HG03354 (cell line): ENCODE data around the gene SMG6.
"Not testable (repeated sequence)": the region's sequence is repeated elsewhere in the genome, so short reads cannot be mapped to it uniquely, and the experiment has no call there.

Source experiments
- ATAC-seq: cut with Tn5 transposase; IDR thresholded peaks from one replicate; pipeline ENCODE4 v1.9.1; 2021; ENCODE audit warnings: mild to moderate bottlenecking; ENCODE audit not compliant: unreplicated experiment, poor library complexity, severe bottlenecking

SMG6 gene

DNA sequence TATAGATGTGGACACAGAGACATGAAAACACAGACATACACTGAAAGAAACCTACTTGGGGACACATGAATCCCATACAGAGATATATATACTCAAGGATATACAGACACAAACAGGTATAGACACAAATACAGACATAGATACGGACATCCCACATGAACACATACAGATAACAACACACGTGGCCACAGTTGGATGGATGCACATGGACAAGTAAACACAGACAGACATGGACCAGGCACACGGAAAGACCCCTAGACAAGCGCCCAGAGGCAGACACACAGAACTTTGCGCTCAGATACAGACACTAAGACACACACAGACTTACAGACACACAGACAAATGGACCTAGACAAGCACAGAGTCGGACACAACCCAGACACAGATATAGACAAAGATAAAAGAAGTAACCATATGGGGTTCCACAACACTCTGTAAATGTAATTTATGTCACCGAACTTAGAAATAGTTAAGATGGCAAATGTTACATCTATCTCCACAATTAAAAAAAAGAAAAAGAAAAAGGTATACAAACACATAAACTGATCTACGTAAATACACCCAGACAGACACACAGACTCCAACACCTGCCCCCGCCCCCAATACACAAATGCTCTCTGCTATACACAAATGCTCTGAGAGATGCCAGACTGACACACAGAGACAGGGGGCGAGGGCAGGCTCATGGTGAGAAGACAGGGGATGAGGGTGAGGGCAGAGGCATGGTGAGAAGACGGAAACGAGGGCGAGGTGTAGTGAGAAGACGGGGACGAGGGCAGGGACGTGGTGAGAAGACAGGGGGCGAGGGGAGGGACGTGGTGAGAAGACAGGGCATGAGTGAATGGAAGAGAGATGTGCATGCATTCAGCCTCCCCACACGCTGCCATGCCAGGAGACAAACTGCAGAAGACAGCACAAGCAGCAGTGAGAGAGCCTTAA is 118.3 kb downstream of the SMG6 start:
- no peak for ATAC-seq

DNA sequence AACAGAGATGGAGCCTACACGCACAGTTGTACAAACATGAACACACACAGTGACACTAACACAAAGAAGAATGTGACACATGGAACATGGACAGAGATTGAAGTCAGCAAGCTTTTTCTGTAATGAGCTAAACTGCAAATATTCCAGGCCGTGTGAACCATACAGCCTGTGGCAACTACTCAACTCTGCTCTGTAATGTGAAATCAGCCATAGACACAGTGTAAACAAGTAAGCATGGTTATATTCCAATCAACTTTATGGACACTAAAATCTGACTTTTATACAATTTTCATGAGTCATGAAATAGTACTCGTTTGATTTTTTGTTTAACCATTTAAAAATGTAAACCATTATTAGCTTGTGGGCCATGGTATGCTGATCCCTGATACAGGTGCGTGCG is 120.2 kb downstream of the SMG6 start:
- ATAC-seq, result no peak

DNA sequence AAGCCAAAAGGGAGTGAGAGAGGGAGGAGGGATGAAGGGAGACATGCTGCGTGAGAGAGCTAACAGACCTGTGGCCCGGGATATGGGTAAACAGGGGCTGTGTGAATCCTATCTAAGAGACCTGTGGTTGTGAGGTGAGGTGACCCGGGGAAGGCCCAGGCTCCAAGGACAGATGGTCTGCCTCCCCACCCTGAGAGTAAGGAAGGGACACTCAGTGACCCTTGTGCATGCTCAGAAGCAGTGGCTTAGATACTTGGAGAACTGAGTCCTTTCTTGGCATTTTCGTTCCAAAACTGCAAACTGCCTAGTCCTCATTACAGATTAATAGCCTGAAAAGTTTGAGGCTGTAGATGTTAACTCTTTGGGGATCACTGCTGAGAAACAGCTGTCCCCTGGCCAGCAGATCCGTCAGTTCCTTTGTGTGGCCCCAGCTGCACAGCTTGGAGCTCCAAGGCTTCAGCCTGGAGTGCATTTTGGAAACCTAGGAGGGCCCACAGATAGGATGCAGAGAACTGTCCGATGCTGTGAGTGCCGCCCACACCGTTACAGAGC is 121.6 kb downstream of the SMG6 start:
- no peak for ATAC-seq

DNA sequence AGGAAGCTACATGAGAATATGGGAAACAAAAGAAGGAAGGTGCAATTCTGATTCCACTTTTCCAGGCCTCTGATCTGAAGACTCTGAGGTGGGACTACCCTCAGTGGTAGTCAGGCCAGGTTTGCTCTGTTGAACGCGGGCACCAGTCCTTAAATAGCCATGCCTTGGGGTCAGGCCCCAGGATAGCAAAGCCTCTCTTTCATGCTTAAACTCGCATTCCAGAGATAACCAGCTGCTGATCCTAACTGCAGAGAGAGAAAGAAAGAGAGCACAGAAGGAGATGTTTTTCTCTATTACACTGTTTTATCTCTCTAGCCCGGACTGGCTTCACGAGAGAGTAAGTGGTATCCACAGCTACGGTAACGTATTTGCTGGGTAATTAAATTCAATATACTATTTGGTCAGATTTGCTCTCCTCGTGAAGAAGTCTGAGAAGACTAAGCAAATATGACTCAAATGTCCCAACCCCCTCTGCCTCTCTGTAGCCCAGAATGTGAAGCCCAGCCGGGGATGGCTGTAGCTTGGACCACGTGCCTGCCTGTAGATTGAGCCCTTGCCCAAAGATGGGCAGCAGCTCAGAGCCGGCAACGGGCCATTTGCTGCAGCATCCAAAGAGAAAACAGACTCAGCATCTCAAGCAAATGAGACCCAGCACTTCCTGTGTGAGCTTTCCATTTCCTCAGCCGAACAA is 122.2 kb downstream of the SMG6 start:
- no peak for ATAC-seq

DNA sequence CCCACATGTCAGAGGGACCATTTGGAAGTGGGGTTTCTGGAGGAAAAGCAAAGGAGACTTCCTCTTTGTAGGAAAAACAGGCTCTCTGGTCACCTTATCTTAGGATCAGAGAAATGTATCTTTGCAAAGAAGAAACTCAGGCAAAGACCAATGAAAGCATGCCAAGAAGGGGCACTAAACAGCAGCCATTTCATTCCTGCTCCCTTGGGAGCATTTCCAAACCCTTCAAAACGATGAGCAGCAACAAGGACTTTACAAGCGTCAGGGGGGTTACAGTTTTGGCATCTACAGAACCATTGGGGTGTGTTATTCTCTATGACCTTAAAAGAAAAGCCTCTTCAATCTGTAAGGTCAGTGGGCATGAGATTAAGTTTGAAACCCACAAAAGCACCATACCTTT is 122.8 kb downstream of the SMG6 start:
- no peak for ATAC-seq

DNA sequence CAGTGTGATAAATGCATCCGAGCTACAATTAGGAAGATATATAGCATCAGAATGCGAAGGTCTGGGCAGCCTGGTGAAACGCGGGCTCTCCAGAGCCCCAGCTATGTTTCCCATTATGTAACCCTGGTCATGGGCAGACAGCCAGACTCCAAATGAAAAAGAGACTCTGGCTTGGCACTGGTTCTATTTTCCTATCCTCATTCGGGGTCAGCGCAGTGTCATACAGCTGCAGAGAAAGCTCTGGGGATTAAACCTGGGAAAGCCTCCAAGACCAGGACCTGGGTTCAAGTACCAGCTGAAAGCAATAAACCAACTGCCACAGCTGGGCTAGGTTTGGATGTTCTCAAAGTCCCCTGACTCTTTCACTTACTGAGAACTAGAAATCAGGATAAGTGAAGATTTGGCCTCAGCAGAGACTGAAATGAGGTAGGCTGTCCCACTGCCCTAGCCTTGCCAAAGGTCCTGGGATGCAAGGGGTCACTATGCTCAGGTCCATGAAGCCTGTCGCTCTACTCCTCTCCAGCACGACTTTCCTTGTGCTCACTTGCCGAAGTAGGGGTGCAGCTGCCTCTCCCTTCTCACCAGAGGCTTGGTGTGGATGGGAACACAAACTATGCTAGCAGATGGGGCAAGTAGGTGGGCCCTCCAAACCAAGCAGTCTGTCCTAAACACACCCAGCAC is 123.8 kb downstream of the SMG6 start:
- ATAC-seq, result no peak

DNA sequence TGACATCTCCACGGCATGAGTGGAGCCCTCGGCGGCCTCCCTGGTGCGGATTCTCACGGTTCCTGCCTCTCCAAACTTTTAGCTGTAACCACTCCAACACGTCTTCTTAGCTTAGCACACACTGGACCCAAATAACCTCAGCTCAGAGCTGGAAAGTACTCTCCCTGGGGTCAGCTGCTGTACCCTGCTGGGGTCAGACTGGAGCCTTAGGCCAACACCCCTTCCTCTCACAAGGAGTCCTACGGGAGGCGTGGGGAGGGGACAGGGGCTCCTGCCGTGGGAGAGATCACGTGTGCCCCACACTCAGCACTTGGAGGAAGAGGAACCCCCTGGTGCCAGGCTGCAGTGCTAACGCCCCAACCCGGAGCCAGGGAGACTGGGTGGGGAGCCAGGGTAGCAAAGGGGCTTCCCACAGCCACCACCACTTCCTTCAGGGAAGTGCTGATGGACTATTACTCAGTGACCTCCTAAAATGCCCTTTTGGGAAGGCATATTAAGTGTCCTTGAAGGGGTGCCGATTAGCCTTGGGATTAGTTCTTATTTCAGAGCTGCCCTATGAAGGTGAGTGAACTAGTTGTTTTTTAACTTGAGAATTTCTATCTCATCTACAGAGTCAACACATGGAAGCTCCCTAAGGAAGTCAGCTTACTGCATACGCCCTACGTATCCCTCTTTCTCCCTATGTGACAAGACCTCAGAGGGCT is 124.6 kb downstream of the SMG6 start:
- ATAC-seq, result no peak

DNA sequence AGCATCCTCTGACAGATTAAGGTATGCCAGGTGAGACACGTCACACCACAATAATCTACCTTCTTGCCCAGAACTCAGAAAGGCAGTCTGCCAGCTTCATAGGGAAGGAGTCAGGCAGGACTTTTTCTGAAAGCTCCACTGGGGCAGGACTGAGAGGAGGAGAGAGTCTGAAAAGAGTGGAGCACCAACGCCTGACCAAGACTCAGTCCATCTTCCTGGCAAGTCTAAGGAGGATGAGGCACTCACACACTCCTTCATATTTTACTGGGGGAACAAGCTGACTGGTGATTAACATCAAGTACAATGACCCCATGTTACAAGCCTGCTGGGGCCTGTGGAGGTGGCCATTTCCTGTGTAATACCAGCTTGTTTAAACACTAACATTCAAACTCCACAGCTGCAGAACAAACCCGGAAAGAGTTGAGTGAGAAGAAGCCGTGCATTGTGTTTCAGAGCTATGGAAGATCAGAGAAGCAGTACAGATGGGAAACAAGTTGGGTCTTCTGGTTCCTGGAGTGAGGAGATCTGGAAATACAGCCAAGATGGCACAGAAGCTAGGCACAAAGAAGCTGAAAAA is 126.3 kb downstream of the SMG6 start:
- no peak for ATAC-seq

DNA sequence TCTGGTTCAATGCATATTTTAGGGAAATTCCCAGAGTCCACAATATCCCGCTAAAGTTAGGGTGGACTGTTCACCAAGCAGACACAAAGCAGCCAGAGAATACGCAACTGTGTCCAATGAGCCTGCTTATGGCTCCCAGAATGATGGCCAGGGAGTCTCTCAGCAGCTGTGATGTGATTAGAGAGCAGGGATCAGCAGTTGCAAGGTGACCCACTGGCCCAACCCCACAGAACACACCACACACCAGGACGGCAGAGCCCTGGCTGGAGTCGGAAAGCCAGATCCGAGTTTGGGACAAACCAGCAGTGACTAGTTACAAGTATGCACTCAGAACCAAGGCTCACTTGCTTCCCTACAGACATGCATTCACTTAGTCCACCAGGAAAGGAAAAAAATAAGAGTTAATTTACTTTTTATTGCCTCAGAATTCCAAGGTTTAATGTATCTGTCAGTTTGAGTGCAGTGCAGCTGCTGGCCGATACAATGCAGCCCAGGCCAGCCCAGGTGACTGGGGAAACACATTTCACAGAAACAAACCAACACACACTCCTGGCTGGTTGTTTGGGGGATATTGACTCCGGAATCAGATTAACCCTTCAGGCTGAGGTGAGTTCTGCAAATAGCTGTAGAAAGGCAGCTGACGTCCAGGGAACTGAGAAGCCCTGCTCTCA is 127.0 kb downstream of the SMG6 start:
- ATAC-seq, result no peak

DNA sequence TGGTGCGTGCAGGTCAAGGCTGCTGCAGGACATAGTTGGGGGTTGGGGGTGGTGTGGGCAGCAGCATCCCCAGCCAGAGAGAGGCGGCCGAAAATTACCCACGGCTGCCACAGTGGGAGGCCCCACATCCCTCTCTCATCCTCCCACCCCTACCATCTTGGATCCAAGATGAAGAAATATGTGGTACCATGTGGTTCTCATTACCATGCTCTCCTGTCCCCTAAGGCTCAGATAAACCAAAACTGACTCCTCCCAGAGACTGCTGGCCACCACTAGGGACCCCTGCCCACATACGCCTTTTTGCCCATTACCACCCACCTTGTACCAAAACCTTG is 128.3 kb downstream of the SMG6 start:
- ATAC-seq, result no peak

DNA sequence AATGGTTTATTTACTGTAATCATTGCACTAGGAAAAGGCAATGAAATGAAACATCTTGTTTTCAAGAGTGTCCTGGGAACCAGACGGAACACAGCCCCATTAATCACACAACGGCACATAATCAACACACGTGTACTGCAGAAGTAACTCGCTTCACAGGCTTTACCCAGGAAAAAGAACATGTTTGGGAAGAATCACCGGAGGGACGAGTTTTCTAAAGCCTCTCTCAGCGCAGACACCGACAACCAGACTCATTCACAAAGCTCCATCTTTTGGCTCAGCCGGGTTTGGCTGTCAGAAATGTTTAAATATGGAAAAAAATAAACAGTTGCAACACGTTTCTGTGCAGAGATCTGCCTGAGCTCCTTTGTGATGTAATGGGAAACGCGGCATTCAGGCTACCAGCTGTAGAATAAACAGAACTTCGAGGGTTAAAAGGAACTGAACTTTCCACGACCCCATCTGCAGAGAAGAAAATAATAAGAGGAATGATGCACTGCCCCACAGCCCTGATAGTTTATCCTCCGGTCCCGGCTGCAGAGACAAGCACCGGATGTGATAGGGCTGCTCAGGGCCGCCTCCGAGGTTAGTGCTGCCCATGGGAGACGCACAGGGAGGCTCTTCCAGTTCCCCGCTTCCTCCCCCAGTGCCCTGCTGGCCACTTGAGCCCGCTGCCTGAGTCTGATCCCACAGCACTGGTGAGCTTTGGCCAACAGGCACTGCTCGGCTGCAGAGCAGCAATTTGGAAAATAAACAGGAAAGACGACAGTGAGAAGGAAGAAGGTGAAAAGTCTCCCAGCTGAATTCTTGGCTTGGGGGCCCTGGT is 128.9 kb downstream of the SMG6 start:
- ATAC-seq, result no peak

DNA sequence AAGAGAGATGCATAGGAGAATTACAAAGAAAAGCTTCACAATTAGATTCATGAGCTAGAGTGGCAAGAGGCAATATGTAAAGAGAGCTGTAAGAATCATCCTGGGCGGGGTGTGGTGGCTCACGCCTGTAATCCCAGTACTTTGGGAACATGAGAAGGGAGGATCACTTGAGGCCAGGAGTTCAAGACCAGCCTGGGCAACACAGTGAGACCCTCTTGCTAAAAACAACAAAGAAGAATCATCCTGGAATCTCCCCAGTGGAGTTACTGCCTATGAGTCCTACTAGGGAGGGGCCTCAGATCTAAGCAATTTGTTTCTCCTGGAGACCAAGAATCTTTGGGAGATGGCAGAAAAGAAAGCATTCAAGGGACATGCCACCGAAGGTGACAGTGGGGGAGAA is 129.6 kb downstream of the SMG6 start:
- no peak for ATAC-seq

DNA sequence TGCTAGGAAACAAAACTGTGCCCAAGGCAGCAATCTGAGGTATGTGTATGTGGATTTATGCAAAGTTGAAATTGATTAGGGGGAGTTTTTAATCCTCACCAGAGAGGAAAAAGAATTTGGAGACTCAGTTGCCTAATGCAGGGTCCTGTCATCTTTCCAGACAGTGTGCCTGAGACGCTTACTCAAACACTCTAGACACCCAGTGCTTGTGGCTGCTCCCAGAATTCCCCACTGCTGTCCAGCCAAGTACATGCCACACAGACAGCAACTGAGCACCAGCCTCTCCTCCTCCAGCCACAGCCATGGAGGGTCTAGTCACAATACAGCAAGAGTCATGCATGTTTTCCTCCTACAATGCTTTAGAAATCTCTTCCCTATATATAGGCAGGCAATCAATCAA is 130.6 kb downstream of the SMG6 start:
- ATAC-seq, result no peak

DNA sequence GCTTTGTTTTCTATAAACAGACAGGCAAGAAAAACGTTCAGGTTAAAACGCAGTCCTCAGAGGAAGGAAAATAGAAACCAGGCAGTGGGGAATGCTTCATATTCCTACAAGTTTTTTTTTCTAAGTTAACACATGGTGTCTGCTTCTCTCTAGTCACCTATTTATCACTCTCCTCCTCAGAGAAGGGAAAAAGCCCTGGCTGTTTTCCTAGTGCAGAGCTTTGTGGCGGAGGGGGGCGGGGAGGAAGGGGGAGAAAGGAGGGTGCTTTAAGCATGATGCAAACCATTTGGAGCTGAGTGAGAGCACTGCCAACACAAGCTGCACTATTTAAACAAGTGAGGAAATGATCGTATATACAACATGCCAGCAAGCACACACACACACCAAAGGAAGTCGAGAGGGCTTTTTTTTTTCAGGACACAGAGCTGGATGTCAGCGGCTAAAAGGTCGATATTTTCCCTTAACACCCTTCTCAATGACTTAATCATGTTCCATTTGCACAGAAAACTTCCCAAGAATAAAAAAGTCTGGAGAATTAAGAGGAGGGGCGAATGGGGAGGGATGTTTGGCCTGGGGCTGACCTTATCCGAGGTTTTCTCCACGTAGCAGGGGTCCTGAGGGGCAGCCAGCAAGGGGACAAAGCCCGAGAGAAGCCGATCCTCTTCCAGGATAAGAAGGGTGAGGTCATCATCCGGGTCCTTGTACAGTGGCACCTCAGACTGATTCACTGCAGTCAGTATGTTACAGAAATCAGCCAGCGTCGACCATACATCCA is 131.3 kb downstream of the SMG6 start:
- ATAC-seq, result no peak

DNA sequence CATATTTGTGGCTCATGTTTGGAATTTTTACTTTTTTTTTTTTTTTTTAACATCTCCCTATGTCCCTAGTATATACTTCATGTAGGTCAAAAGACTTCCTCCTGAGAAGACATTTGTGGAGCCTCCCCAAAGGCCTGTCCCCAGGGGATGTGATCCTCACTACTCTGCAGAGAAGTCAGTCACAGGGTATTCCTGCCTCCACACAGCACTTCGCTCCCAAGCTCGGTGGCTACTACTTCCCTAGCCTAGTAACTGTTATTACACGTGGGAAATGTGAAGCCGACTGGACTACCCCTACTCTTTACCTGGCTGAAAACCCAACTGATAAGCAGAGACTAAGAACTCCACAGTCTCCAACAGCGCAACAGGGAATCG is 131.9 kb downstream of the SMG6 start:
- no peak for ATAC-seq

DNA sequence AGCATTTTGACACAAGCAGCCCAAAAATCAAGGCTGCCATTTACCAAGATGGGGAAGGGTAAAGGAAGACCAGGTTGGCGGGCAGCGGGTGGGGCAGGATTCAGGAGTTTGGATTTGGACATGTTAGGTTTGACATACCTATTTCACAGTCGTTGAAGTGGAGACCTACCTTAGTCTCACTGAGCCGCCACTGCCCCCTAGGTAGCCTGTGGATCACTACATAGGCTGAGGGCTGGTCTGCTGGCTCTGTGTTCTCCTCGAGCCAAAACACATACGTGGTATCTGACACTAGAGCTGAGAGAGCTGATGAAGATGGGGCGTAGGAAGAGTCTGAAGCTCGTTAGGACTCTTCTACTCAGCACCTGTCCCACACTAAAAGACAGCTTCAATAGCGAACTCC is 133.6 kb downstream of the SMG6 start:
- no peak for ATAC-seq

DNA sequence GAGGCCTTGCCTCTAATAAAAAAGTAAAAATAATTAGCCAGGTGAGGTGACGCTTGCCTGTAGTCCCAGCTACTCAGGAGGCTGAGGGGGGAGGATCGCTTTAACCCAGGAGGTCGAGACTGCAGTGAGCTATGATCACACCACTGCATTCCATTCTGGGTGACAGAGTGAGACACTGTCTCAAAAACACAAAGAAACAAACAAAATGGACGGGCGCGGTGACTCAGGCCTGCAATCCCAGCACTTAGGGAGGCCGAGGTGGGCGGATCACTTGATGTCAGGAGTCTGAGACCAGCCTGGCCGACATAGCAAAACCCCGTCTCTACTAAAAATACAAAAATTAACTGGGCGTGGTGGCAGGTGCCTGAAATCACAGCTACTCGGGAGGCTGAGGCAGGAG is 137.9 kb downstream of the SMG6 start:
- ATAC-seq, result not testable (repeated sequence)

DNA sequence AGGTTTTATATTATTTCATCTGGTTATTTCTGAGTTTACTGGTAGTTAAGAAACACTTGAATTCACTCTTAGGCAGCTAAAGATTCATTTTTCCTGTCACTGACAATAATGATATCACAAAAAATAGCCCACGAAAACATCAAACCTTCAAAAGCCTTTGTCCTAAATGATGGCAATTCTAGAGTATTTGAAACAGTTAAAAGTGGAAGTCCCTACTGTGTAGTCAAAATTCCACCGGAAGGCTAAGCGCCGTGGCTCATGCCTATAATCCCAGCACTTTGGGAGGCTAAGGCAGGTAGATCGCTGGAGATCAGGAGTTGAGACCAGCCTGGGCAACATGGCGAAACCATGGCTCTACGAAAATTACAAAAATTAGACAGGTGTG is 145.2 kb downstream of the SMG6 start:
- ATAC-seq, result no peak
